ENCODE results near the gene OR5L1.

The OR5L1 gene

DNA sequence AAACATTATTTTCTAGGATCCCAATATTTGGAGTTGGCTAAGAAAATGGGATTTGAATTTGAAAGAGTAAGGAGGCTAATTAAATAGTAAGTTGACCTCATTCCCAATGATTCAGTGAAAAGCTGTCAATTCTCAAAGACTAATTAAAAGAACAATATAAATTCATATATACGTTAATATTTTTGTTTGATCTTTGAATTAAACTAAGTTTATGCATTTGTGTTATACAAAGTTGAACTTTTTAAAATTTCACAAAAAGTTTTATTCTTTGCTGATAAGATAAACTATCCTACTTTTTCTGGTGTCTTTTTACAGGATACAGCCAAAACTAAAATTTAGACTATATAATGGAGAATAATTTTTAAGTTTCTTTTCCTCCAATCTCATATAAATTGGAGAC lies at the start of gene OR5L1:
Gene OR5L1, plus strand, starts transcription at position 301 of the 400 bp plus-strand sequence. CDS start 100 bp downstream, outside the sequence.
- H3K4me3 ChIP-seq (ENCODE audit: severe bottlenecking), result no peak within 1 kb of the TSS
- H3K4me1 ChIP-seq (ENCODE audit: insufficient read depth, poor library complexity, severe bottlenecking), result no peaks in the 10 kb centered on the region
- H3K36me3 ChIP-seq (ENCODE audit: low read depth), result no peaks in the 10 kb centered on the region
- DNase-seq (ENCODE audit: low spot score) (no peak), ATAC-seq (ENCODE audit: low read depth) (no peak)
- no peak within 1 kb of the TSS for H3K27ac ChIP-seq (ENCODE audit: poor library complexity, severe bottlenecking)
- peaks cover 2% of the 10 kb centered on the region for H3K9me3 ChIP-seq (ENCODE audit: severe bottlenecking)
- TF ChIP-seq, protein P1, sequence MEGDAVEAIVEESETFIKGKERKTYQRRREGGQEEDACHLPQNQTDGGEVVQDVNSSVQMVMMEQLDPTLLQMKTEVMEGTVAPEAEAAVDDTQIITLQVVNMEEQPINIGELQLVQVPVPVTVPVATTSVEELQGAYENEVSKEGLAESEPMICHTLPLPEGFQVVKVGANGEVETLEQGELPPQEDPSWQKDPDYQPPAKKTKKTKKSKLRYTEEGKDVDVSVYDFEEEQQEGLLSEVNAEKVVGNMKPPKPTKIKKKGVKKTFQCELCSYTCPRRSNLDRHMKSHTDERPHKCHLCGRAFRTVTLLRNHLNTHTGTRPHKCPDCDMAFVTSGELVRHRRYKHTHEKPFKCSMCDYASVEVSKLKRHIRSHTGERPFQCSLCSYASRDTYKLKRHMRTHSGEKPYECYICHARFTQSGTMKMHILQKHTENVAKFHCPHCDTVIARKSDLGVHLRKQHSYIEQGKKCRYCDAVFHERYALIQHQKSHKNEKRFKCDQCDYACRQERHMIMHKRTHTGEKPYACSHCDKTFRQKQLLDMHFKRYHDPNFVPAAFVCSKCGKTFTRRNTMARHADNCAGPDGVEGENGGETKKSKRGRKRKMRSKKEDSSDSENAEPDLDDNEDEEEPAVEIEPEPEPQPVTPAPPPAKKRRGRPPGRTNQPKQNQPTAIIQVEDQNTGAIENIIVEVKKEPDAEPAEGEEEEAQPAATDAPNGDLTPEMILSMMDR (IDR thresholded peaks at IDR 0.05; ENCODE audit: poor library complexity, severe bottlenecking), result no peak
- no peaks in the 10 kb centered on the region for H3K27me3 ChIP-seq (ENCODE audit: insufficient read depth, poor library complexity, severe bottlenecking)

- Histone ChIP-seq H3K4me3 (ENCODE audit: severe bottlenecking) (no peak within 1 kb of the TSS), H3K4me1 (ENCODE audit: insufficient read depth, poor library complexity, severe bottlenecking) (no peaks in the 10 kb centered on the region), H3K27me3 (ENCODE audit: insufficient read depth, poor library complexity, severe bottlenecking) (no peaks in the 10 kb centered on the region), H3K27ac (ENCODE audit: poor library complexity, severe bottlenecking) (no peak within 1 kb of the TSS), H3K9me3 (ENCODE audit: severe bottlenecking) (no peaks in the 10 kb centered on the region), H3K36me3 (ENCODE audit: low read depth) (no peaks in the 10 kb centered on the region)
- ATAC-seq (ENCODE audit: low read depth) (no peak), DNase-seq (ENCODE audit: low spot score) (no peak)
- TF ChIP-seq, protein P1 (IDR thresholded peaks at IDR 0.05; ENCODE audit: poor library complexity, severe bottlenecking), result no peak
Measured at GRCh38 chr11:55773138-55773537, 38.0 kb upstream of the OR5L1 start, which contains the start of gene OR5D13. Gene OR5D13 (plus strand): TSS chr11:55773438. CDS start chr11:55773438, 0 bp downstream.

DNA sequence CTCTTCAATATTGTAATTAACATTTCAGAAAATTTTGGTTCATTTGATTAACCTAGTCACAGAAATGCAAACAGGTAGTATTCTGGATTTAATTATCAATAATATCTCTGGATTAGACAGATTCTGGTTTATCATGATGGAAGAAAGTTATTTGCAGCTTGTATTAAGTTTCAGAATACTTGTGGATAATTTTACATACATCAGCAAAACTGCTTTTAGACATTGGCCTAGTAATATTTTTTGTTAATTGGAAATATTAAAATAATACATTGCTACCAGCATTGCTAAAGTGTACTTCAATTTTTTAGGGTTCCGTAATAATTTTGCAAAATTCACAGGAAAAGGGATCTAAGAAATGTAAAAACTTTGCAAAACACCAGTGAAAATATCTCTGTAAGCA lies 19.6 kb upstream of the OR5L1 start:
- no peaks in the 10 kb centered on the region for H3K4me1 ChIP-seq (ENCODE audit: insufficient read depth, poor library complexity, severe bottlenecking)
- TF ChIP-seq, protein P1 (IDR thresholded peaks at IDR 0.05; ENCODE audit: poor library complexity, severe bottlenecking), result no peak
- H3K9me3 ChIP-seq (ENCODE audit: severe bottlenecking), result no peaks in the 10 kb centered on the region
- H3K27me3 ChIP-seq (ENCODE audit: insufficient read depth, poor library complexity, severe bottlenecking), result no peaks in the 10 kb centered on the region
- no peaks in the 10 kb centered on the region for H3K36me3 ChIP-seq (ENCODE audit: low read depth)
- DNase-seq (ENCODE audit: low spot score) (no peak), ATAC-seq (ENCODE audit: low read depth) (no peak)
- no peak overlapping the region for H3K4me3 ChIP-seq (ENCODE audit: severe bottlenecking)
- no peak overlapping the region for H3K27ac ChIP-seq (ENCODE audit: poor library complexity, severe bottlenecking)

DNA sequence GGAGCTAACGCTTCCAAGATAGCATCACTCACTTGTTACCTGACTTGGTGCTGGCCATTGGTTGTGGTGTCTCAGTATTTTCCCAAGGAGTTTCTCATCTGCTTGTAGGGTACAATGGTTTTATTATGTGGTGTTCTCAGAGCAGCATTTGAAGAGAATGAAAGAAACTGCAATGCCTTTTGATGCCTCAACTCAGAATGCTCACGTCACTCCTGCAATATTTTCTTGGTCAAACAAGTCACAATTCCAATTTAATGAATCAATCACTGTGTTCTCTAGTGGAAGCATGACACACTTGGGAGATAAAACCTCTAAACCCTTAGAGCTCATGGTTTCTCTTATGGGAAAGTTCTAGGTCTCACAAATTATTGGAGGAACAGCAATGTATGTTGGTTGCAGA lies 17.8 kb upstream of the OR5L1 start:
- Histone ChIP-seq H3K27ac (ENCODE audit: poor library complexity, severe bottlenecking) (no peak overlapping the region), H3K27me3 (ENCODE audit: insufficient read depth, poor library complexity, severe bottlenecking) (no peaks in the 10 kb centered on the region), H3K36me3 (ENCODE audit: low read depth) (no peaks in the 10 kb centered on the region), H3K4me1 (ENCODE audit: insufficient read depth, poor library complexity, severe bottlenecking) (no peaks in the 10 kb centered on the region), H3K4me3 (ENCODE audit: severe bottlenecking) (no peak overlapping the region), H3K9me3 (ENCODE audit: severe bottlenecking) (no peaks in the 10 kb centered on the region)
- ATAC-seq (ENCODE audit: low read depth), result no peak
- DNase-seq (ENCODE audit: low spot score), result no peak
- TF ChIP-seq, protein P1 (IDR thresholded peaks at IDR 0.05; ENCODE audit: poor library complexity, severe bottlenecking), result no peak

DNA sequence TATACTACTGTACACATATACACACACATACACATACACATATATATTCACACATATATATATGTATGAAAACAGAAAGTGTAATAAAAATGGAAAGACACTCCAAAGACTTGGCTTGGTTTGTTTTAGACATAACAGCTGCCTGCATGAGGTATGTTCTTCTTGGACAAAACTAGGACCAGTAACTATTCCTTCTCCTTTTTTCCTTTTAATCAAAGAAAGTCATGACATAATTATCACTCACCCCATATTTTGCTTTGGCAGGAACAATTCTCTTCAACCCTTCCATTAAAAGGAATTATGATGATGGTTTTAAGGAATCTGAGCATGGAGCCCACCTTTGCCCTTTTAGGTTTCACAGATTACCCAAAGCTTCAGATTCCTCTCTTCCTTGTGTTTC lies 15.9 kb upstream of the OR5L1 start, which contains the start of gene OR5D14:
Gene OR5D14, plus strand, starts transcription at position 301 of the 400 bp plus-strand sequence. Its CDS starts 0 bp downstream, at position 301.
- Histone ChIP-seq H3K36me3 (ENCODE audit: low read depth) (no peaks in the 10 kb centered on the region), H3K4me3 (ENCODE audit: severe bottlenecking) (no peak within 1 kb of the TSS), H3K9me3 (ENCODE audit: severe bottlenecking) (no peaks in the 10 kb centered on the region), H3K27ac (ENCODE audit: poor library complexity, severe bottlenecking) (no peak within 1 kb of the TSS), H3K27me3 (ENCODE audit: insufficient read depth, poor library complexity, severe bottlenecking) (no peaks in the 10 kb centered on the region), H3K4me1 (ENCODE audit: insufficient read depth, poor library complexity, severe bottlenecking) (no peaks in the 10 kb centered on the region)
- TF ChIP-seq, protein P1 (IDR thresholded peaks at IDR 0.05; ENCODE audit: poor library complexity, severe bottlenecking), result no peak
- ATAC-seq (ENCODE audit: low read depth), result no peak
- no peak for DNase-seq (ENCODE audit: low spot score)

Measured in RWPE2 (cell line).